Thyroid gland (tissue), 4 donors: ENCODE results near the gene TYW3. TPM values are rescaled to one million over a fixed set of nuclear protein-coding genes. Genes with fewer than 3 reads are reported as not detected.

Source experiments
- DNase-seq, 2 donors: peaks; one replicate each; pipeline ENCODE4 v3.0.0-alpha.2; 2019
- H3K27ac ChIP-seq, 3 donors: fragments of 200-600 bp; sonication (generic); 1 replicate in 2 of 3; 2 replicates in 1 of 3; pipeline ENCODE4 v1.5.1; 2016 to 2019; ENCODE audit warnings: mild to moderate bottlenecking in 1 of 3, moderate library complexity in 1 of 3
- H3K27me3 ChIP-seq: fragments of 200-600 bp; sonication (generic); one replicate; pipeline ENCODE4 v1.5.1; 2019
- H3K36me3 ChIP-seq, 2 donors: fragments of 200-600 bp; sonication (generic); one replicate each; pipeline ENCODE4 v1.5.1; 2016 to 2019
- H3K4me1 ChIP-seq, 2 donors: fragments of 200-600 bp; sonication (generic); one replicate each; pipeline ENCODE4 v1.5.1; 2017 to 2019
- H3K4me3 ChIP-seq, 3 donors: fragments of 200-600 bp; sonication (generic); replicated peaks in 1 of 3; 1 replicate in 2 of 3; 2 replicates in 1 of 3; pipeline ENCODE4 v1.5.1; 2016; ENCODE audit warnings: mild to moderate bottlenecking in 1 of 3
- H3K9me3 ChIP-seq: fragments of 200-600 bp; sonication (generic); one replicate; pipeline ENCODE4 v1.5.1; 2017
- POLR2A ChIP-seq, 2 donors: fragments of 450-650 bp; IDR thresholded peaks; one replicate each; pipeline ENCODE4 v1.6.1; 2017; ENCODE audit warnings: antibody characterized with exemption in 2 of 2, mild to moderate bottlenecking in 2 of 2, moderate library complexity in 1 of 2
- WGBS, 2 donors: methylation state at CpG; one replicate each; pipeline ENCODE4 v1.1.5; 2017; 5-methylcytosine and 5-hydroxymethylcytosine counted together
- intact Hi-C: fragments of 100-400 bp; cut with DNase I; formaldehyde crosslinking; loops from one replicate; pipeline ENCODE4 v1.15.1; 2023
- total RNA-seq, 4 donors: library from RNA; depleted of rRNA; stranded (reverse); fragments of >200 nt; gene quantifications; one replicate each; pipeline ENCODE4 v1.2.3, GENCODE V29; 2016
- TF ChIP-seq, protein P1 (sequence below), 6 experiments: fragments of 200-600 bp in 3 of 6; fragments of 450-650 bp in 3 of 6; sonication (generic) in 3 of 6; IDR thresholded peaks; one replicate each; pipeline ENCODE4 v1.5.1; 2016 to 2019; ENCODE audit warnings: antibody characterized with exemption in 6 of 6, mild to moderate bottlenecking in 2 of 6, inconsistent platforms in 1 of 6, moderate library complexity in 1 of 6

The TYW3 gene
- total RNA-seq, 4 donors from 2014 or later = 18.0 to 23.5 (median 21.1) TPM

DNA sequence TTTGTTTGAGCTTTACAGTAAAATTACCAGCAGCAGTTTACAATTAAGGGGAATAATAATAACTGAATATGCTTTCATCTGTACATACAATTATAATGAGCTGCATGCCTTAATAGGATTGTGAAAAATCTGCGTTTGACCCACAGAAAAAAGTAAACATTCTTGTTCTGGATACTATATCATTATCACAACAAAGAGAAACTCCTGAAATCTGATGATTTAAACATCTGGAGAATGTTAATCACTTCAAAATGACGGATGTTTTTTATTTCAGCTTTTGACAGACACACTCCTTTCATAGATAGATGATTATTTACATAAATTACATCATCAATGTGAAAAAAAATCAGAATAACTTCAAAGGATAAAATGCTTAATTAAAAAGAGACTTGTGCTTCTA, 58.5 kb downstream of the TYW3 start:
- Histone ChIP-seq H3K27ac (no peak overlapping the region), H3K36me3 (no peaks in the 10 kb centered on the region), H3K9me3 (no peaks in the 10 kb centered on the region), H3K4me1 (no peaks in the 10 kb centered on the region), H3K27me3 (no peaks in the 10 kb centered on the region), H3K4me3 (no peak overlapping the region)
- 57 to 61% methylated on average over 2 of the region's 2 CpGs for WGBS, 2 donors
- no peak for DNase-seq
- intact Hi-C loops = no loop called here
- TF ChIP-seq, protein P1, sequence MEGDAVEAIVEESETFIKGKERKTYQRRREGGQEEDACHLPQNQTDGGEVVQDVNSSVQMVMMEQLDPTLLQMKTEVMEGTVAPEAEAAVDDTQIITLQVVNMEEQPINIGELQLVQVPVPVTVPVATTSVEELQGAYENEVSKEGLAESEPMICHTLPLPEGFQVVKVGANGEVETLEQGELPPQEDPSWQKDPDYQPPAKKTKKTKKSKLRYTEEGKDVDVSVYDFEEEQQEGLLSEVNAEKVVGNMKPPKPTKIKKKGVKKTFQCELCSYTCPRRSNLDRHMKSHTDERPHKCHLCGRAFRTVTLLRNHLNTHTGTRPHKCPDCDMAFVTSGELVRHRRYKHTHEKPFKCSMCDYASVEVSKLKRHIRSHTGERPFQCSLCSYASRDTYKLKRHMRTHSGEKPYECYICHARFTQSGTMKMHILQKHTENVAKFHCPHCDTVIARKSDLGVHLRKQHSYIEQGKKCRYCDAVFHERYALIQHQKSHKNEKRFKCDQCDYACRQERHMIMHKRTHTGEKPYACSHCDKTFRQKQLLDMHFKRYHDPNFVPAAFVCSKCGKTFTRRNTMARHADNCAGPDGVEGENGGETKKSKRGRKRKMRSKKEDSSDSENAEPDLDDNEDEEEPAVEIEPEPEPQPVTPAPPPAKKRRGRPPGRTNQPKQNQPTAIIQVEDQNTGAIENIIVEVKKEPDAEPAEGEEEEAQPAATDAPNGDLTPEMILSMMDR (IDR thresholded peaks at IDR 0.05) = no peak
- TF ChIP-seq POLR2A (IDR thresholded peaks at IDR 0.05) = no peak

DNA sequence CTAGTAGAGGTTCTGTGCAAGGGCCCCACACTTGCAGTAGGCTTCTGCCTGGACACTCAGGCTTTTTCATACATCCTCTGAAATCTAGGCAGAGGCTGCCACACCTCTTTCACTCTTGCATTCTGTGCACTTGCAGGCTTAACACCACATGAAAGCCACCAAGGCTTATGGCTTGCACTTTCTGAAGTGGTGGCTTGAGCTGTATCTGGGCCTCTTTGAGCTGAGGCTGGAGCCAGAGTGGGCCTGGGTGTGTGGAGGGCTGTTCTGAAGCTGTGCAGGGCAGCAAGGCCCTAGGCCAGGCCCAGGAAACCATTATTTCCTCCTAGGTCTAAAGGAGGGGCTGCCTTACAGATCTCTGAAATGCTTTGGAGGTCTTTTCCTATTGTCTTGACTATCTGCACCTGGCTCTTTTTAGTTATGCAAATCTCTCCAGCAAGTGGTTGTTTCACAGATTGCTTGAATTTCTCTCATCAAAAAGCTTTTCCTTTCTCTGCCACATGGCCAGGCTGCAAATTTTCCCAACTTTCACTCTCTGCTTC, 66.2 kb downstream of the TYW3 start:
- Histone ChIP-seq H3K4me3 (no peak overlapping the region), H3K27ac (no peak overlapping the region), H3K27me3 (no peaks in the 10 kb centered on the region), H3K9me3 (no peaks in the 10 kb centered on the region), H3K36me3 (no peaks in the 10 kb centered on the region), H3K4me1 (no peaks in the 10 kb centered on the region)
- no peak for DNase-seq
- TF ChIP-seq, protein P1 (IDR thresholded peaks at IDR 0.05) = no peak
- intact Hi-C loops = no loop called here

DNA sequence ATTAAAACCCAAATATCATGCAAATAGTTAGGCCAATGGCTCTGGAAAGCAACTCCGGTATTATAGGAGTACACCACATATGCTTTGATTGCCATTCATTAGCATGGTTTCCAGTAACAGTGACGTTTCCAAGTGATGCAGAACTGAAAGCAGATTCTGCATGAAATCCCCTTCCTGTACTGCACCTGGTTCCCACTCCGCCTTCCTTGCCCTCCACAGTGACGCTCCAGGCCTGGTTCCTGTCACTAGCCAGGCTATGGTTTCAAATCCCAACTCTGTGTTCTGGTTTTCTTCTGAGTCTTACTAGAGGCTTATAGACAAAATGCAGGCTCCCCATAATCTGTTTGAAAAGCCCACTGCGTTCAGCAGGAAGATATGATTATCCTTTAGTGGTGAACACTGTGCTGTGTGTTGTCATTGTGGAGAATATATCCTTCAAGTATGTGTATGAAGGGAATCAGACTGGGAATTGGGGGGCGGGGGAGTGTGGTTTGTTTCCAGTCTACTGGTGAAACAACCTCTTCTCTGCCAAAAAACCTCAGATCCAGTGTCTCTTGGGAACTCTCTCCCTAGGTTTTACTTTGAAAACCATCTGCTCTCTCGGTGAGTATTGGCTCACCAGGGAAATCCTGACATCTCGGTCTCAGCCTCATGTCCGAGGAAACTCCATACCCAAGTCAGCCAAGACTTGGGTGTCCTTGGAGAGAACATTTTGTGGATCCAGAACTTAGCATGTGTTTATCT, 78.7 kb downstream of the TYW3 start:
- H3K9me3 ChIP-seq = no peaks in the 10 kb centered on the region
- H3K4me3 ChIP-seq = no peak overlapping the region
- no peaks in the 10 kb centered on the region for H3K4me1 ChIP-seq
- WGBS, 2 donors = 72 to 82% methylated on average over 9 of the region's 9 CpGs
- no peaks in the 10 kb centered on the region for H3K36me3 ChIP-seq
- TF ChIP-seq POLR2A (IDR thresholded peaks at IDR 0.05) = no peak
- TF ChIP-seq, protein P1 (IDR thresholded peaks at IDR 0.05) = no peak
- no peaks in the 10 kb centered on the region for H3K27me3 ChIP-seq
- DNase-seq = no peak
- no peak overlapping the region for H3K27ac ChIP-seq
- intact Hi-C loops = no loop called here

DNA sequence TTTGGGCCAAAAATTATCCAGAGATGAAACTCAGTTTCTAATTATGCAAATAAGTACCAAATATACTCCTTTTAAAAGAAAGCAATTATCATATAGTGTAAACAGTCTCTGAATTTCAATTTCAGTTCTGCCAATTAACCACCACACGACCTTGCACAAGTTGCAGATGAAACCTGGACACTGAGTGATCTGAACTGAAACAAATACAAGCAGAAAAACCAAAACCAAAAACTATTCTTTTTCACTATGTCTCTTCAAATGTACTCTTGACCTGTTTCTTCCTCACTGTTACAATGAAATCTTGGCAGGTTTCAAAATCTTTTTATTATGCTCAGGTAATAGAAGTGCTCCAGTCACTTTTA, 79.2 kb downstream of the TYW3 start:
- Histone ChIP-seq H3K27ac (no peak overlapping the region), H3K4me3 (no peak overlapping the region), H3K4me1 (no peaks in the 10 kb centered on the region), H3K9me3 (no peaks in the 10 kb centered on the region), H3K36me3 (no peaks in the 10 kb centered on the region), H3K27me3 (no peaks in the 10 kb centered on the region)
- no peak for DNase-seq
- WGBS, 2 donors = 62 to 66% methylated on average over 1 of the region's 1 CpG
- intact Hi-C loops = no loop called here
- TF ChIP-seq POLR2A (IDR thresholded peaks at IDR 0.05) = no peak
- TF ChIP-seq, protein P1 (IDR thresholded peaks at IDR 0.05) = no peak

Other genes with a start within 250 kb of the TYW3 start
- not detected for gene LRRC53, start 220.5 kb upstream of the TYW3 start, total RNA-seq
- gene ERICH3, start 59.4 kb upstream of the TYW3 start, total RNA-seq = under 1 TPM in 2 of 4 donors, not detected in 2; 0.11 to 0.40 TPM
- 10 to 100 TPM; 45.3 to 92.1 (median 58.0) TPM for gene CRYZ, start 102 bp upstream of the TYW3 start, total RNA-seq